Mucosa of rectum (tissue), 2 donors: ENCODE data around the gene ZFAND3.
"Not testable (repeated sequence)": the region's sequence is repeated elsewhere in the genome, so short reads cannot be mapped to it uniquely, and the experiment has no call there.

Experiments used
- H3K27ac ChIP-seq, 2 donors: one replicate each; pipeline ENCODE4 v1.7.0; 2013; ENCODE audit warnings: inconsistent platforms in 2 of 2, low read depth in 2 of 2, low read length in 2 of 2
- H3K27me3 ChIP-seq, 2 donors: one replicate each; pipeline ENCODE4 v1.7.0; 2013; ENCODE audit warnings: low read length in 2 of 2; ENCODE audit not compliant: control insufficient read depth in 2 of 2, insufficient read depth in 2 of 2
- H3K36me3 ChIP-seq, 2 donors: one replicate each; pipeline ENCODE4 v1.7.0; 2013; ENCODE audit warnings: low read length in 2 of 2; ENCODE audit not compliant: control insufficient read depth in 2 of 2, insufficient read depth in 2 of 2
- H3K4me1 ChIP-seq, 2 donors: one replicate each; pipeline ENCODE4 v1.7.0; 2013; ENCODE audit warnings: low read length in 2 of 2, mild to moderate bottlenecking in 1 of 2; ENCODE audit not compliant: control insufficient read depth in 2 of 2, insufficient read depth in 2 of 2
- H3K4me3 ChIP-seq, 2 donors: one replicate each; pipeline ENCODE4 v1.7.0; 2013; ENCODE audit warnings: low read length in 2 of 2
- H3K9ac ChIP-seq, 2 donors: one replicate each; pipeline ENCODE4 v1.7.0; 2013; ENCODE audit warnings: low read length in 2 of 2, low read depth in 1 of 2, mild to moderate bottlenecking in 1 of 2
- H3K9me3 ChIP-seq, 2 donors: one replicate each; pipeline ENCODE4 v1.7.0; 2013; ENCODE audit warnings: low read length in 2 of 2; ENCODE audit not compliant: control insufficient read depth in 2 of 2
- donor health status: healthy.
- donor health status: Normal muscosa, but diverticular disease.

The ZFAND3 gene

GRCh38 chr6:37988696-37989095 lies 169.2 kb downstream of the ZFAND3 start:
- H3K4me1 ChIP-seq = peaks cover 0 to 3% of the 10 kb centered on the region in 2 donors
- no peaks in the 10 kb centered on the region for H3K9me3 ChIP-seq
- H3K27ac ChIP-seq = no peak overlapping the region

GRCh38 chr6:37990762-37991525 lies 171.4 kb downstream of the ZFAND3 start:
- no peak overlapping the region for H3K4me3 ChIP-seq
- peaks cover 0 to 3% of the 10 kb centered on the region in 2 donors for H3K4me1 ChIP-seq

More at GRCh38 chr6:37988696-37989095, 169.2 kb downstream of the ZFAND3 start:
- H3K27me3 ChIP-seq = no peaks in the 10 kb centered on the region
- H3K4me3 ChIP-seq = no peak overlapping the region
- no peak overlapping the region for H3K9ac ChIP-seq
- H3K36me3 ChIP-seq = no peaks in the 10 kb centered on the region

GRCh38 chr6:37992749-37993148 lies 173.2 kb downstream of the ZFAND3 start:
- Histone ChIP-seq H3K4me3 (no peak overlapping the region), H3K27ac (no peak overlapping the region), H3K36me3 (no peaks in the 10 kb centered on the region), H3K4me1 (peaks cover 0 to 3% of the 10 kb centered on the region in 2 donors), H3K9me3 (no peaks in the 10 kb centered on the region), H3K27me3 (no peaks in the 10 kb centered on the region), H3K9ac (no peak overlapping the region)

More at GRCh38 chr6:37990762-37991525, 171.4 kb downstream of the ZFAND3 start:
- Histone ChIP-seq H3K27ac (no peak overlapping the region), H3K27me3 (no peaks in the 10 kb centered on the region), H3K36me3 (no peaks in the 10 kb centered on the region), H3K9me3 (no peaks in the 10 kb centered on the region), H3K9ac (no peak overlapping the region)

GRCh38 chr6:37993194-37993593 lies 173.7 kb downstream of the ZFAND3 start:
- H3K27me3 ChIP-seq, H3K4me1 ChIP-seq, H3K36me3 ChIP-seq, H3K9ac ChIP-seq, H3K4me3 ChIP-seq, H3K27ac ChIP-seq, H3K9me3 ChIP-seq: not testable (repeated sequence)

- H3K27me3 ChIP-seq = no peaks in the 10 kb centered on the region
- no peaks in the 10 kb centered on the region for H3K36me3 ChIP-seq
- no peaks in the 10 kb centered on the region for H3K4me1 ChIP-seq
Observed at GRCh38 chr6:37993596-37993995, 174.1 kb downstream of the ZFAND3 start.

GRCh38 chr6:37994223-37994622 lies 174.7 kb downstream of the ZFAND3 start:
- H3K27me3 ChIP-seq = no peaks in the 10 kb centered on the region
- H3K9me3 ChIP-seq = no peaks in the 10 kb centered on the region
- H3K36me3 ChIP-seq = no peaks in the 10 kb centered on the region
- no peaks in the 10 kb centered on the region for H3K4me1 ChIP-seq
- no peak overlapping the region for H3K9ac ChIP-seq
- no peak overlapping the region for H3K27ac ChIP-seq
- no peak overlapping the region for H3K4me3 ChIP-seq

More at GRCh38 chr6:37993596-37993995, 174.1 kb downstream of the ZFAND3 start:
- Histone ChIP-seq H3K4me3 (no peak overlapping the region), H3K9ac (no peak overlapping the region), H3K9me3 (no peaks in the 10 kb centered on the region), H3K27ac (no peak overlapping the region)

GRCh38 chr6:37998366-37998765 lies 178.8 kb downstream of the ZFAND3 start:
- no peaks in the 10 kb centered on the region for H3K36me3 ChIP-seq
- H3K27ac ChIP-seq = no peak overlapping the region
- H3K4me1 ChIP-seq = no peaks in the 10 kb centered on the region
- no peak overlapping the region for H3K4me3 ChIP-seq
- no peaks in the 10 kb centered on the region for H3K27me3 ChIP-seq
- H3K9me3 ChIP-seq = no peaks in the 10 kb centered on the region
- H3K9ac ChIP-seq = no peak overlapping the region

- Histone ChIP-seq H3K27ac (no peak overlapping the region), H3K4me1 (no peaks in the 10 kb centered on the region), H3K4me3 (no peak overlapping the region), H3K9me3 (no peaks in the 10 kb centered on the region), H3K9ac (no peak overlapping the region), H3K27me3 (no peaks in the 10 kb centered on the region), H3K36me3 (no peaks in the 10 kb centered on the region)
Observed at GRCh38 chr6:38001386-38001785, 181.9 kb downstream of the ZFAND3 start.

- Histone ChIP-seq H3K36me3 (no peaks in the 10 kb centered on the region), H3K27me3 (no peaks in the 10 kb centered on the region), H3K9me3 (no peaks in the 10 kb centered on the region), H3K4me3 (no peak overlapping the region), H3K27ac (no peak overlapping the region), H3K9ac (no peak overlapping the region), H3K4me1 (peaks cover 0 to 3% of the 10 kb centered on the region in 2 donors)
Observed at GRCh38 chr6:38004908-38005307, 185.4 kb downstream of the ZFAND3 start.

GRCh38 chr6:38011937-38012336 lies 192.4 kb downstream of the ZFAND3 start:
- Histone ChIP-seq H3K36me3 (no peaks in the 10 kb centered on the region), H3K9ac (no peak overlapping the region), H3K4me3 (no peak overlapping the region), H3K9me3 (no peaks in the 10 kb centered on the region), H3K27ac (no peak overlapping the region), H3K27me3 (no peaks in the 10 kb centered on the region), H3K4me1 (peaks cover 0 to 3% of the 10 kb centered on the region in 2 donors)
